HEK293T (cell line): ENCODE measurements around the gene RPRD2.

Experiments used
- BHLHE40 ChIP-seq: fragments of 450-650 bp; IDR thresholded peaks from 2 replicates; pipeline ENCODE4 v1.6.1; 2016; ENCODE audit warnings: mild to moderate bottlenecking, moderate library complexity, borderline replicate concordance
- CTBP1 ChIP-seq: fragments of 450-650 bp; IDR thresholded peaks from 2 replicates; pipeline ENCODE4 v1.6.1; 2016; ENCODE audit warnings: borderline replicate concordance
- FOXK2 ChIP-seq: fragments of 450-650 bp; IDR thresholded peaks from 2 replicates; pipeline ENCODE4 v1.6.1; 2016; ENCODE audit warnings: mild to moderate bottlenecking
- FOXM1 ChIP-seq: fragments of 450-650 bp; IDR thresholded peaks from 2 replicates; pipeline ENCODE4 v1.6.1; 2017; ENCODE audit warnings: mild to moderate bottlenecking, borderline replicate concordance
- HDGF ChIP-seq: fragments of 450-650 bp; IDR thresholded peaks from 2 replicates; pipeline ENCODE4 v1.6.1; 2017; ENCODE audit warnings: antibody characterized with exemption, borderline replicate concordance
- L3MBTL2 ChIP-seq: fragments of 450-650 bp; conservative IDR thresholded peaks from 2 replicates; pipeline ENCODE4 v1.6.1; 2016; ENCODE audit warnings: mild to moderate bottlenecking
- LEF1 ChIP-seq: fragments of 450-650 bp; IDR thresholded peaks from 2 replicates; pipeline ENCODE4 v1.6.1; 2017; ENCODE audit warnings: mild to moderate bottlenecking, borderline replicate concordance
- SP1 ChIP-seq: fragments of 450-650 bp; IDR thresholded peaks from 2 replicates; pipeline ENCODE4 v1.6.1; 2017
- SUZ12 ChIP-seq: fragments of 450-650 bp; IDR thresholded peaks from 2 replicates; pipeline ENCODE4 v1.6.1; 2016; ENCODE audit warnings: mild to moderate bottlenecking

DNA sequence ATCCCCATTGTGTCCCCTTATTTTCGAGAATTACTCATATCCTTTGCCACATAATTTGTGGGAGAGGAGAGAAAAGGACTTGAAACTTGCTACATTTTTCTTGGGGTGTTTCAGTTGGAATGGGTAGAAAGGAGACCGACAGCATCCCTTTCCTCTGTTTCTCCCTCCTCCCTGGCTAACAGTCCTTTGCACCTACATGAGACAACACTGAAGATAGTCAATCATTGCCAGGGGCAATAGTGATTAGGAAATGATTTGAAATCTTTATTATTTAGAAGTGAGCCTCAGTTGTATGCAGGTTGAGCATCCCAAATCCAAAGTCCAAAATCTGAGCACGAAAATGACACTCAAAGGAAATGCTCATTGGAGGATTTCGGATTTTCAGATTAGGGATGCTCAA, 115.4 kb downstream of the RPRD2 start:
- no peak for TF ChIP-seq SP1
- TF ChIP-seq CTBP1, result no peak
- no peak for TF ChIP-seq L3MBTL2
- TF ChIP-seq FOXK2, result no peak
- TF ChIP-seq BHLHE40, result no peak
- no peak for TF ChIP-seq HDGF
- TF ChIP-seq FOXM1, result no peak
- no peak for TF ChIP-seq LEF1
- no peak for TF ChIP-seq SUZ12
